Measurements from ENCODE around the gene TMEM190. TPM values are rescaled to one million over a fixed set of nuclear protein-coding genes. Genes with fewer than 3 reads are reported as not detected.
A peak's percentile ranks its signal among the peaks of the same experiment; 100 is the strongest.

The TMEM190 gene
- total RNA-seq, 1 donor from 2014 or later = not detected

GRCh38 chr19:55383279-55384130 lies 6.9 kb downstream of the TMEM190 start:
- Mint-ChIP-seq H3K9me3 (no peaks in the 10 kb centered on the region), H3K27ac (peak overlapping the region; percentile 92), H3K4me1 (ENCODE audit: low read depth) (peaks cover 27% of the 10 kb centered on the region), H3K27me3 (ENCODE audit: insufficient read depth) (no peaks in the 10 kb centered on the region), H3K36me3 (ENCODE audit: low read depth) (peaks cover 28% of the 10 kb centered on the region), H3K4me3 (peak overlapping the region; percentile 92)
- DNase-seq (ENCODE audit: low spot score) = peak; percentile 38
- intact Hi-C loops (cut with micrococcal nuclease) = no loop called here

- Mint-ChIP-seq H3K27ac (peak within 1 kb of the TSS; percentile 96), H3K9me3 (no peaks in the 10 kb centered on the region), H3K4me1 (ENCODE audit: low read depth) (peaks cover 34% of the 10 kb centered on the region), H3K27me3 (ENCODE audit: insufficient read depth) (no peaks in the 10 kb centered on the region), H3K36me3 (ENCODE audit: low read depth) (peaks cover 29% of the 10 kb centered on the region), H3K4me3 (peak within 1 kb of the TSS; percentile 99)
- intact Hi-C loops (cut with micrococcal nuclease) = no loop called here
- DNase-seq (ENCODE audit: low spot score) = peak; percentile 34
Measured at GRCh38 chr19:55384131-55384919, 7.7 kb downstream of the TMEM190 start, which contains the start of gene TMEM238. TMEM238 (minus strand) TSS chr19:55384292; CDS start chr19:55384259, 33 bp downstream.

GRCh38 chr19:55384920-55385723 lies 8.5 kb downstream of the TMEM190 start:
- H3K4me1 Mint-ChIP-seq (ENCODE audit: low read depth) = peaks cover 39% of the 10 kb centered on the region
- peak overlapping the region; percentile 96 for H3K27ac Mint-ChIP-seq
- no peaks in the 10 kb centered on the region for H3K9me3 Mint-ChIP-seq
- peak; percentile 93 for DNase-seq (ENCODE audit: low spot score)
- peaks cover 36% of the 10 kb centered on the region for H3K36me3 Mint-ChIP-seq (ENCODE audit: low read depth)
- no peaks in the 10 kb centered on the region for H3K27me3 Mint-ChIP-seq (ENCODE audit: insufficient read depth)
- intact Hi-C loops (cut with micrococcal nuclease) = loop anchor here (1.0 kb wide), 10 partner anchors 23 to 322 kb away; partner anchors contain the start of genes COX6B2, HSPBP1, KMT5C and PPP1R12C
- peak overlapping the region; percentile 99 for H3K4me3 Mint-ChIP-seq

- intact Hi-C loops (cut with micrococcal nuclease) = loop anchor here (1.0 kb wide), 10 partner anchors 22 to 323 kb away; partner anchors contain the start of genes COX6B2, HSPBP1, KMT5C and PPP1R12C
- Mint-ChIP-seq H3K9me3 (no peaks in the 10 kb centered on the region), H3K27ac (peak within 1 kb of the TSS; percentile 96), H3K4me1 (ENCODE audit: low read depth) (peaks cover 43% of the 10 kb centered on the region), H3K4me3 (peak within 1 kb of the TSS; percentile 99), H3K27me3 (ENCODE audit: insufficient read depth) (no peaks in the 10 kb centered on the region), H3K36me3 (ENCODE audit: low read depth) (peaks cover 44% of the 10 kb centered on the region)
- DNase-seq (ENCODE audit: low spot score) = peak; percentile 99
Measured at GRCh38 chr19:55385724-55386492, 9.3 kb downstream of the TMEM190 start, which contains the start of gene RPL28. RPL28 (plus strand) TSS chr19:55385932; CDS start chr19:55386358, 426 bp downstream.

GRCh38 chr19:55386493-55386971 lies 9.9 kb downstream of the TMEM190 start:
- peaks cover 45% of the 10 kb centered on the region for H3K4me1 Mint-ChIP-seq (ENCODE audit: low read depth)

GRCh38 chr19:55387736-55388497 lies 11.3 kb downstream of the TMEM190 start:
- Mint-ChIP-seq H3K27ac (no peak overlapping the region), H3K4me1 (ENCODE audit: low read depth) (peaks cover 35% of the 10 kb centered on the region), H3K4me3 (peak overlapping the region; percentile 99)

More at GRCh38 chr19:55386493-55386971, 9.9 kb downstream of the TMEM190 start:
- H3K27ac Mint-ChIP-seq = peak overlapping the region; percentile 96
- peaks cover 46% of the 10 kb centered on the region for H3K36me3 Mint-ChIP-seq (ENCODE audit: low read depth)
- H3K27me3 Mint-ChIP-seq (ENCODE audit: insufficient read depth) = no peaks in the 10 kb centered on the region
- no peak for DNase-seq (ENCODE audit: low spot score)
- H3K9me3 Mint-ChIP-seq = no peaks in the 10 kb centered on the region
- H3K4me3 Mint-ChIP-seq = peak overlapping the region; percentile 99
- intact Hi-C loops (cut with micrococcal nuclease) = no loop called here

GRCh38 chr19:55389386-55390317 lies 13.0 kb downstream of the TMEM190 start:
- peaks cover 35% of the 10 kb centered on the region for H3K4me1 Mint-ChIP-seq (ENCODE audit: low read depth)
- H3K36me3 Mint-ChIP-seq (ENCODE audit: low read depth) = peaks cover 49% of the 10 kb centered on the region
- no peaks in the 10 kb centered on the region for H3K27me3 Mint-ChIP-seq (ENCODE audit: insufficient read depth)
- no peaks in the 10 kb centered on the region for H3K9me3 Mint-ChIP-seq
- H3K4me3 Mint-ChIP-seq = peak overlapping the region; percentile 47
- no peak for DNase-seq (ENCODE audit: low spot score)
- peak overlapping the region; percentile 43 for H3K27ac Mint-ChIP-seq
- intact Hi-C loops (cut with micrococcal nuclease) = no loop called here

More at GRCh38 chr19:55387736-55388497, 11.3 kb downstream of the TMEM190 start:
- no peaks in the 10 kb centered on the region for H3K27me3 Mint-ChIP-seq (ENCODE audit: insufficient read depth)
- DNase-seq (ENCODE audit: low spot score) = no peak
- no peaks in the 10 kb centered on the region for H3K9me3 Mint-ChIP-seq
- H3K36me3 Mint-ChIP-seq (ENCODE audit: low read depth) = peaks cover 49% of the 10 kb centered on the region
- intact Hi-C loops (cut with micrococcal nuclease) = no loop called here

- H3K4me3 Mint-ChIP-seq = no peak overlapping the region
- peaks cover 35% of the 10 kb centered on the region for H3K4me1 Mint-ChIP-seq (ENCODE audit: low read depth)
- no peaks in the 10 kb centered on the region for H3K27me3 Mint-ChIP-seq (ENCODE audit: insufficient read depth)
- no peaks in the 10 kb centered on the region for H3K9me3 Mint-ChIP-seq
- H3K27ac Mint-ChIP-seq = no peak overlapping the region
- H3K36me3 Mint-ChIP-seq (ENCODE audit: low read depth) = peaks cover 49% of the 10 kb centered on the region
- intact Hi-C loops (cut with micrococcal nuclease) = no loop called here
- no peak for DNase-seq (ENCODE audit: low spot score)
Measured at GRCh38 chr19:55390461-55390880, 13.8 kb downstream of the TMEM190 start.

GRCh38 chr19:55391191-55391670 lies 14.6 kb downstream of the TMEM190 start:
- intact Hi-C loops (cut with micrococcal nuclease) = no loop called here
- H3K4me3 Mint-ChIP-seq = no peak overlapping the region
- H3K36me3 Mint-ChIP-seq (ENCODE audit: low read depth) = peaks cover 46% of the 10 kb centered on the region
- no peaks in the 10 kb centered on the region for H3K27me3 Mint-ChIP-seq (ENCODE audit: insufficient read depth)
- H3K9me3 Mint-ChIP-seq = no peaks in the 10 kb centered on the region
- peaks cover 35% of the 10 kb centered on the region for H3K4me1 Mint-ChIP-seq (ENCODE audit: low read depth)
- no peak for DNase-seq (ENCODE audit: low spot score)
- no peak overlapping the region for H3K27ac Mint-ChIP-seq
